CD14-positive monocyte (primary cell): Measurements from ENCODE around the gene NUDT1. TPM values are rescaled to one million over a fixed set of nuclear protein-coding genes. Genes with fewer than 3 reads are reported as not detected.

Experiments
- DNase-seq, 3 donors: peaks; one replicate each; pipeline ENCODE4 v3.0.0-alpha.2; 2011 to 2022
- H2AFZ ChIP-seq: 2 replicates; pipeline ENCODE4 v1.6.0; 2012; ENCODE audit warnings: mild to moderate bottlenecking, low read depth, low read length, inconsistent platforms; ENCODE audit not compliant: insufficient read depth, poor library complexity, severe bottlenecking
- H3K27ac ChIP-seq, 2 donors: 1 replicate in 1 of 2; 2 replicates in 1 of 2; pipeline ENCODE4 v1.5.1; 2012 to 2013; ENCODE audit warnings: low read length in 2 of 2, control low read depth in 1 of 2, inconsistent platforms in 1 of 2, low read depth in 1 of 2, mild to moderate bottlenecking in 1 of 2
- H3K27me3 ChIP-seq, 2 donors: one replicate each; pipeline versions ENCODE4 v1.6.0 to v1.6.1; 2011 to 2013; ENCODE audit warnings: low read length in 2 of 2; ENCODE audit not compliant: control insufficient read depth in 2 of 2, insufficient read depth in 2 of 2
- H3K36me3 ChIP-seq, 2 donors: replicated peaks in 1 of 2; 1 replicate in 1 of 2; 2 replicates in 1 of 2; pipeline versions ENCODE4 v1.5.1 to v1.6.1; 2012 to 2013; ENCODE audit warnings: low read length in 2 of 2, control low read depth in 1 of 2, inconsistent platforms in 1 of 2, mild to moderate bottlenecking in 1 of 2; ENCODE audit not compliant: insufficient read depth in 2 of 2, control insufficient read depth in 1 of 2
- H3K4me1 ChIP-seq, 2 donors: 1 replicate in 1 of 2; 2 replicates in 1 of 2; pipeline versions ENCODE4 v1.5.1 to v1.6.1; 2012 to 2013; ENCODE audit warnings: low read length in 2 of 2, control low read depth in 1 of 2, inconsistent platforms in 1 of 2, mild to moderate bottlenecking in 1 of 2, moderate library complexity in 1 of 2; ENCODE audit not compliant: insufficient read depth in 2 of 2, control insufficient read depth in 1 of 2
- H3K4me2 ChIP-seq: replicated peaks from 2 replicates; pipeline ENCODE3; 2012; ENCODE audit warnings: low read length, moderate library complexity, mild to moderate bottlenecking; ENCODE audit not compliant: poor library complexity, severe bottlenecking; ENCODE audit errors: extremely low read depth
- H3K4me3 ChIP-seq, 3 experiments: fragments of 200-600 bp in 1 of 3; sonication (generic) in 1 of 3; replicated peaks in 1 of 3; 1 replicate in 2 of 3; 2 replicates in 1 of 3; pipeline ENCODE4 v1.5.1; 2011 to 2013; ENCODE audit warnings: low read length in 3 of 3, mild to moderate bottlenecking in 3 of 3, control low read depth in 2 of 3, low read depth in 2 of 3, inconsistent platforms in 1 of 3, moderate library complexity in 1 of 3
- H3K79me2 ChIP-seq: 2 replicates; pipeline ENCODE4 v1.6.0; 2012; ENCODE audit warnings: mild to moderate bottlenecking, control low read depth, inconsistent platforms, low read length, moderate library complexity; ENCODE audit not compliant: insufficient read depth
- H3K9ac ChIP-seq: 2 replicates; pipeline ENCODE4 v1.6.0; 2017; ENCODE audit warnings: low read length, mild to moderate bottlenecking; ENCODE audit not compliant: insufficient read depth, poor library complexity, severe bottlenecking
- H3K9me3 ChIP-seq, 2 donors: replicated peaks in 1 of 2; 1 replicate in 1 of 2; 2 replicates in 1 of 2; pipeline versions ENCODE4 v1.5.1 to v1.6.1; 2012 to 2013; ENCODE audit warnings: low read length in 2 of 2, control low read depth in 1 of 2; ENCODE audit not compliant: control insufficient read depth in 1 of 2, insufficient read depth in 1 of 2
- H4K20me1 ChIP-seq: 2 replicates; pipeline ENCODE4 v1.6.0; 2012; ENCODE audit warnings: mild to moderate bottlenecking, low read length, control low read depth, moderate library complexity; ENCODE audit not compliant: insufficient read depth
- H3K27ac Mint-ChIP-seq, 7 donors: one replicate each; pipeline ENCODE4 v1.8.0; 2020; ENCODE audit warnings: mild to moderate bottlenecking in 7 of 7, mixed read lengths in 7 of 7, moderate library complexity in 6 of 7, inconsistent platforms in 2 of 7
- H3K27me3 Mint-ChIP-seq, 3 donors: one replicate each; pipeline ENCODE4 v1.8.0; 2021 to 2022; ENCODE audit warnings: low read depth in 3 of 3, mild to moderate bottlenecking in 3 of 3, mixed read lengths in 3 of 3, moderate library complexity in 3 of 3, inconsistent platforms in 1 of 3
- H3K36me3 Mint-ChIP-seq, 2 donors: one replicate each; pipeline ENCODE4 v1.8.0; 2020; ENCODE audit warnings: mixed read lengths in 2 of 2, inconsistent platforms in 1 of 2, mild to moderate bottlenecking in 1 of 2
- H3K4me1 Mint-ChIP-seq: one replicate; pipeline ENCODE4 v1.8.0; 2020; ENCODE audit warnings: mild to moderate bottlenecking, mixed read lengths
- H3K4me3 Mint-ChIP-seq, 2 donors: one replicate each; pipeline ENCODE4 v1.8.0; 2020; ENCODE audit warnings: mild to moderate bottlenecking in 2 of 2, mixed read lengths in 2 of 2, moderate library complexity in 1 of 2
- H3K9me3 Mint-ChIP-seq, 7 donors: one replicate each; pipeline ENCODE4 v1.8.0; 2020 to 2022; ENCODE audit warnings: mixed read lengths in 7 of 7, mild to moderate bottlenecking in 6 of 7, moderate library complexity in 6 of 7, inconsistent platforms in 2 of 7
- WGBS: methylation state at CpG from one replicate; pipeline ENCODE4 v1.1.5; 2013; ENCODE audit warnings: missing lambda C conversion rate; ENCODE audit not compliant: insufficient coverage; 5-methylcytosine and 5-hydroxymethylcytosine counted together
- intact Hi-C, 2 donors: fragments of 100-400 bp; cut with micrococcal nuclease; formaldehyde crosslinking; loops; one replicate each; pipeline versions ENCODE4 v1.15.0 to v1.15.1; 2023
- polyA plus RNA-seq, 3 donors: library from polyadenylated mRNA; depleted of rRNA in 1 of 3; unstranded in 2 of 3; stranded (reverse) in 1 of 3; fragments of 300-500 nt in 2 of 3; fragments of >200 nt in 1 of 3; fragmentation: Illumina TruSeq in 2 of 3; gene quantifications; 1 replicate in 2 of 3; 2 replicates in 1 of 3; pipeline ENCODE4 v1.2.3, GENCODE V29; 2012 to 2021
- TF ChIP-seq, protein P1 (sequence below): fragments of 200-600 bp; IDR thresholded peaks from one replicate; pipeline ENCODE4 v1.8.0; 2022; ENCODE audit warnings: antibody characterized with exemption, mild to moderate bottlenecking

NUDT1 gene
- polyA plus RNA-seq, 3 donors, result 19.6 to 42.6 (median 40.8) TPM

DNA sequence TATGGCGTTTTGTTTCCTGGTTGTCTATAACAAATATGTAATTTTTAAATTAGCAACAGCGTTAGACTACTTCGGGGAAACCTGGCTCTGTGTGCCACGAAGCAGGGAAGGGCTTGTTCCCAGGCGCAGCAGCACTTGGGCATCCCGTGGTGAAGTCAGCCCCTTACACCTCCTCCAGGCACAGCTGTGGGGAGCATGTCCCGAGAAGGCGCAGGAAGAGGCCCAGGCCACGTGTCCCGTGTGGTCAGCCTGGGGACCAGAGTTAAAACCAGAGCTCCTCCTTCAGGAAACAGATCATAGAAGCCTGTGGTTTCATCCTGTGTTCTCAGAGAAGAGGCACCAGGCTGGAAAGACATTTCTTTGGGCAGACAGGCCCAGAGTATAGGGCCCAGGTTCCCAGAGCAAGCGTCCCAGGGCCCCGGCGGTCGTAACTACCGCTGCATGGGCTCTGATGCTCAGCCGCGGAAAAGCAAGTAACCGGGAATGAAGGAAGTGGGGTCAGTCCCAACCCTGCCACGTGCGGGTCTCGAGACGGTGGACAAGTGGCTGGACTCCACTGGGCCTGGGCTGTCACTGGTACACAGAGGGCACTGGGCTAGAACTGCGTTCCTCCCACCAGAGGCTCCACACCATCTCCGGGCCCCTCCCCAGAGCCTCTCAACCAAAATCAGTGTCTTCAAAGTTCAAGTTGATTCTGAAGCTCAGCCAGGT is 7.1 kb downstream of the NUDT1 start:
- peaks cover 53% of the 10 kb centered on the region for H3K4me1 Mint-ChIP-seq
- Histone ChIP-seq H3K9ac (peak overlapping the region; percentile 32), H3K4me3 (peak overlapping the region in 1 of 3 experiments; percentile 40), H3K4me1 (peaks cover 48% of the 10 kb centered on the region in 2 donors), H2AFZ (peak overlapping the region; percentile 73), H3K79me2 (no peaks in the 10 kb centered on the region), H3K27me3 (no peaks in the 10 kb centered on the region), H3K9me3 (no peaks in the 10 kb centered on the region), H3K27ac (peak overlapping the region; percentile 50 to 56), H4K20me1 (no peaks in the 10 kb centered on the region), H3K36me3 (peaks cover 2 to 10% of the 10 kb centered on the region in 2 donors), H3K4me2 (peak overlapping the region; percentile 57)
- TF ChIP-seq, protein P1, sequence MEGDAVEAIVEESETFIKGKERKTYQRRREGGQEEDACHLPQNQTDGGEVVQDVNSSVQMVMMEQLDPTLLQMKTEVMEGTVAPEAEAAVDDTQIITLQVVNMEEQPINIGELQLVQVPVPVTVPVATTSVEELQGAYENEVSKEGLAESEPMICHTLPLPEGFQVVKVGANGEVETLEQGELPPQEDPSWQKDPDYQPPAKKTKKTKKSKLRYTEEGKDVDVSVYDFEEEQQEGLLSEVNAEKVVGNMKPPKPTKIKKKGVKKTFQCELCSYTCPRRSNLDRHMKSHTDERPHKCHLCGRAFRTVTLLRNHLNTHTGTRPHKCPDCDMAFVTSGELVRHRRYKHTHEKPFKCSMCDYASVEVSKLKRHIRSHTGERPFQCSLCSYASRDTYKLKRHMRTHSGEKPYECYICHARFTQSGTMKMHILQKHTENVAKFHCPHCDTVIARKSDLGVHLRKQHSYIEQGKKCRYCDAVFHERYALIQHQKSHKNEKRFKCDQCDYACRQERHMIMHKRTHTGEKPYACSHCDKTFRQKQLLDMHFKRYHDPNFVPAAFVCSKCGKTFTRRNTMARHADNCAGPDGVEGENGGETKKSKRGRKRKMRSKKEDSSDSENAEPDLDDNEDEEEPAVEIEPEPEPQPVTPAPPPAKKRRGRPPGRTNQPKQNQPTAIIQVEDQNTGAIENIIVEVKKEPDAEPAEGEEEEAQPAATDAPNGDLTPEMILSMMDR, result no peak
- H3K27ac Mint-ChIP-seq, result peak overlapping the region; percentile 66 to 91 (median 85)
- H3K27me3 Mint-ChIP-seq, result peaks cover 0 to 3% (median 0%) of the 10 kb centered on the region in 3 donors
- intact Hi-C loops, result loop anchor here (5.0 kb wide), 2 partner anchors 103 to 108 kb away; partner anchors contain the start of gene EIF3B (in 1 of the 2)
- H3K9me3 Mint-ChIP-seq, result no peaks in the 10 kb centered on the region
- H3K4me3 Mint-ChIP-seq, result peak overlapping the region; percentile 66 to 87
- H3K36me3 Mint-ChIP-seq, result peaks cover 20 to 26% of the 10 kb centered on the region in 2 donors
- DNase-seq, result peak; percentile 49 to 68 (median 54)
- 7% methylated on average over 19 of the region's 24 CpGs for WGBS

DNA sequence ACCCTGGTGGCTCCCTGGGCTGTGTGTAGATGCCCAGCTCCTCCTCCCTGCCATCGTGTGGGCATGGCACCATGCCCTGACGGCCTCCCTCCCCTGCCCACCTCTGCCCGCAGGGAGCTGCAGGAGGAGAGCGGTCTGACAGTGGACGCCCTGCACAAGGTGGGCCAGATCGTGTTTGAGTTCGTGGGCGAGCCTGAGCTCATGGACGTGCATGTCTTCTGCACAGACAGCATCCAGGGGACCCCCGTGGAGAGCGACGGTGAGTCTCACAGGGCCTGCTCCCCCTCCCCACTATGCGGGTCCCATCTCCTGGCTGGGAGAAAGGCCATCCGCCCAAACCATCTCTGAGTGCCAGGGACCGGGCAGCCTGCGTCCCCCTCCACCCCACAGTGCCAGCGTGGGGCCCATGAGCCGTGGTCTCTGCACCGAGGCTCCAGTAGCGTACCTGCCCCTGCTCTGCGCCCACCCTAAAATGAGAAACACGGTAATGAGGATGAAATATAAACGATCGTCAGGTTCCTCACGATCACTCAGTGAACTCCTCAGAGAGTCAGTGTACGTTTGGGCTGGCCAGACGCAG is 7.8 kb downstream of the NUDT1 start:
- Mint-ChIP-seq H3K4me3 (no peak overlapping the region), H3K36me3 (peaks cover 26 to 31% of the 10 kb centered on the region in 2 donors), H3K9me3 (no peaks in the 10 kb centered on the region), H3K4me1 (peaks cover 47% of the 10 kb centered on the region), H3K27me3 (peaks cover 0 to 3% (median 0%) of the 10 kb centered on the region in 3 donors), H3K27ac (peak overlapping the region in 3 of 7 donors; percentile 16 to 85 (median 81))
- no peaks in the 10 kb centered on the region for H3K27me3 ChIP-seq
- H3K79me2 ChIP-seq, result no peaks in the 10 kb centered on the region
- WGBS, result 92% methylated on average over 24 of the region's 27 CpGs
- H3K4me1 ChIP-seq, result peaks cover 41% of the 10 kb centered on the region in 2 donors
- peak overlapping the region in 1 of 2 donors; percentile 50 for H3K27ac ChIP-seq
- H3K9me3 ChIP-seq, result no peaks in the 10 kb centered on the region
- H3K4me2 ChIP-seq, result peak overlapping the region; percentile 57
- H3K9ac ChIP-seq, result peak overlapping the region; percentile 32
- no peaks in the 10 kb centered on the region for H4K20me1 ChIP-seq
- no peak overlapping the region for H2AFZ ChIP-seq
- H3K4me3 ChIP-seq, result no peak overlapping the region
- DNase-seq, result no peak
- TF ChIP-seq, protein P1, result no peak
- intact Hi-C loops, result loop anchor here (5.0 kb wide), 2 partner anchors 102 to 107 kb away; partner anchors contain the start of gene EIF3B (in 1 of the 2)
- peaks cover 8 to 17% of the 10 kb centered on the region in 2 donors for H3K36me3 ChIP-seq
